ENCODE measurements around the gene ZNF473.

- TF ChIP-seq, protein P1, sequence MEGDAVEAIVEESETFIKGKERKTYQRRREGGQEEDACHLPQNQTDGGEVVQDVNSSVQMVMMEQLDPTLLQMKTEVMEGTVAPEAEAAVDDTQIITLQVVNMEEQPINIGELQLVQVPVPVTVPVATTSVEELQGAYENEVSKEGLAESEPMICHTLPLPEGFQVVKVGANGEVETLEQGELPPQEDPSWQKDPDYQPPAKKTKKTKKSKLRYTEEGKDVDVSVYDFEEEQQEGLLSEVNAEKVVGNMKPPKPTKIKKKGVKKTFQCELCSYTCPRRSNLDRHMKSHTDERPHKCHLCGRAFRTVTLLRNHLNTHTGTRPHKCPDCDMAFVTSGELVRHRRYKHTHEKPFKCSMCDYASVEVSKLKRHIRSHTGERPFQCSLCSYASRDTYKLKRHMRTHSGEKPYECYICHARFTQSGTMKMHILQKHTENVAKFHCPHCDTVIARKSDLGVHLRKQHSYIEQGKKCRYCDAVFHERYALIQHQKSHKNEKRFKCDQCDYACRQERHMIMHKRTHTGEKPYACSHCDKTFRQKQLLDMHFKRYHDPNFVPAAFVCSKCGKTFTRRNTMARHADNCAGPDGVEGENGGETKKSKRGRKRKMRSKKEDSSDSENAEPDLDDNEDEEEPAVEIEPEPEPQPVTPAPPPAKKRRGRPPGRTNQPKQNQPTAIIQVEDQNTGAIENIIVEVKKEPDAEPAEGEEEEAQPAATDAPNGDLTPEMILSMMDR (IDR thresholded peaks at IDR 0.05): no peak
- TF ChIP-seq POLR2A (IDR thresholded peaks at IDR 0.05): no peak
Observed at GRCh38 chr19:49977881-49978280, 47.9 kb upstream of the ZNF473 start.
